DMS79 treated with DMSO at 0.1 percent for 48 hours (cell line): Measurements from ENCODE around the gene FILIP1L.
"Not testable (repeated sequence)": the region's sequence is repeated elsewhere in the genome, so short reads cannot be mapped to it uniquely, and the experiment has no call there.

Experiments
- DNase-seq: peaks from one replicate; lab custom pipeline; 2025; lab: John Stamatoyannopoulos, UW

FILIP1L gene

DNA sequence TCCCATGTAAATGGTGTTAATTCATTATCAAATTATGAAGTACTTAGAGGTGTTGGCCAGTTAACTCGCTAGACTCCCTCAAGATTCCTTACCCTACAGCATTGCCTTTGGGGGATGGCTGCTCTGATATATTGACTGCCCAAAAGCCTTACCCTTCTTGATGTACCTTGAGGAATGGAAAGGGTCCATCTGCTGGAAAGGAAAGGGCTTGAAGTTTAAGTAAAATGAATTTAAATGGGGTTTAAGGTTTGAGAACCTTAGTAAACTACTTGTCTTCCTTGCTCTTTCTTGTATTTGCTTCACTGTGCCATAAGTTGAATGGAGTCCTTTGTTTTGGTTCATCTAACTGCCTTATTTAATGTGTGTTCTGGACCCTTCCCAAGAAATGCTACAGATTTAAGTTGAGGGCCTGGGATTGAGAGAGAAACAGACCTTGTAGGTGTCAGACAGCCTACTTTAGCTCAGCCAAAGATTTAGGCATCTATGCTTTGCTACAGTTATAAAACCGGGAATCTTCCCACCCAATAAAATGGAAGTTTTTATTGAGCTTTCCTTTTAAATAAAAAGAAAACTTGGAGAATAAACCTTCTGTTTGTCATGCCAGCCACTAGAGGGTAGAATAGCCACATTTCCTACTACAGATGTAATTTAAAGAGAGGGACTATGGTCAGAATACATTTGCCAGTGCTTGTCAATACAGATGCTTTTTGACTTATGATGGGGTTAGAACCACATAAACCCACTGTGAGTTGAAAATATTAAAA, 271.3 kb downstream of the FILIP1L start:
- DNase-seq, result peak; percentile 56

DNA sequence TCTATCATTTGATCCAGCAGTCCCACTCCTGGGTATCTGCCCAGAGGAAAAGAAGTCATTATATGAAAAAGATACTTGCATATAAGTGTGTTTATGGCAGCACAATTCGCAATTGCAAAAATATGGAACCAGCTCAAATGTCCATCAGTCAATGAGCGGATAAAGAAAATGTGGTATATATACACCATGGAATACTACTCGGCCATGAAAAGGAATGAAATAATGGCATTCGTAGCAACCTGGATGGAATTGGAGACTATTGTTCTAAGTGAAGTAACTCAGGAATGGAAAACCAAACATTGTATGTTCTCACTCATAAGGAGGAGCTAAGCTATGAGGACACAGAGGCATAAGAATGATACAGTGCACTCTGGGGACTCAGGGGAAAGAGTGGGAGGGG, 272.4 kb downstream of the FILIP1L start:
- not testable (repeated sequence) for DNase-seq

DNA sequence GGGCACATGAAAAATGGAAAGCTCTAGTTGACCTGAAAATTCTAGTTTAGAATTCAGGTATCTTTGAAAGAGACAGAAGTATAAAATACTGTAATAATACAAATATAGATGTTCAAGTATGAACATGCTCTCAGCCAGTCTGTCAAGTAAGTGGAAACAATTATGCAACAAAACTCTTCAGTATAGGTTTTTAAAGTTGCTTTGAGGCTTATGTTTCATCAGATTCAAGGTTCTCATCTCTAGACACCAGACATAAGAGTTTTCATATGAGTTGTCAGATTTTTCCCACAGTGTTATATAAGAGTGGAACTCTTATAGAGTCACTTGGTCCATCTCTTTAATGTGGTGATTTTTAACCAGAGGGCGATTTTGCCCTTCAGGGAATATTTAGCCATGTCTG, 274.7 kb downstream of the FILIP1L start:
- DNase-seq, result no peak

- DNase-seq, result no peak
Measured at GRCh38 chr3:99838755-99839154, 275.5 kb downstream of the FILIP1L start.

DNA sequence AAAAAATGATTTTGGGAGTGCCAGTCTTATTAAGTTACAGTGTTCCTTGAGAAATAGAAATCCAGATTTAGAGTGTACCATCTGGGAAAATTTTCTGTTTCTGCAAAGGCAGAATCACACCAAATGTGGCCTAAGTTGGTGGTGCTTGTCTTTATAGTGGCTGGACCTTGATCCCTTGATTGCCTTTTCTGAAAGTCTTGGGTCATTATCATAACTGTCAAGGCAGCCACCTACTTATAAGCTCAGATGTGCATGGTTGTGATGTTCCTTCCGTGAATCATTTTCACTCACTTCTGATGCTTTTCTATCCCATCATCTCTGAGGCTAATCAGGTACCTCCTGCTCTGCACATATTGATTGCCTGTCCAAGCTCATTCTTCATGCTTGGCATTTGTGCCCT, 276.6 kb downstream of the FILIP1L start:
- DNase-seq, result no peak

- no peak for DNase-seq
Measured at GRCh38 chr3:99836681-99837080, 277.6 kb downstream of the FILIP1L start.

- no peak for DNase-seq
Measured at GRCh38 chr3:99834211-99834957, 279.9 kb downstream of the FILIP1L start.

GRCh38 chr3:99833617-99834205, 280.6 kb downstream of the FILIP1L start:
- DNase-seq, result no peak

- DNase-seq, result no peak
Measured at GRCh38 chr3:99829844-99830243, 284.5 kb downstream of the FILIP1L start.

- no peak for DNase-seq
Measured at GRCh38 chr3:99825004-99825640, 289.2 kb downstream of the FILIP1L start.

GRCh38 chr3:99823723-99824711, 290.3 kb downstream of the FILIP1L start:
- no peak for DNase-seq

DNA sequence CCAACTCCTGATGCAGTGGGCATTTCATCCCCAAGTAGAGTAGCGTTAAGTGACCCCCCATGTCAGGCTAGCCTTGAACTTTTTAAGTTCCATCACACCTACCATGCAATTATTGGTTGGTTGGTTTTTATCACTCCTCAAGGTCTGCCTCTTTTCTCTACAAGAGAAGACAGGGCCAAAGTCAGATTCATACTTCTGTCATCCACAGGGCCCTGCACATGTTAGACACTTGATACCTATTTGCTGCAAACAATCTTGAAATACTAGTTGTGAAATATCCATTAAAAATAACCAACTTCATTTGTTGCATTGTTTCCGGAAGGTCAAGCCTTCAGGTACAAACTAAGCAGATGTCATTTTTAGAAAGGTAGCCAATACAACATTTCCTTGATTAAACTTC, 295.5 kb downstream of the FILIP1L start:
- DNase-seq, result no peak

GRCh38 chr3:99817437-99818240, 296.7 kb downstream of the FILIP1L start, which contains the start of gene CMSS1:
CMSS1 (plus strand) TSS chr3:99817862.
- DNase-seq, result peak; percentile 98

DNA sequence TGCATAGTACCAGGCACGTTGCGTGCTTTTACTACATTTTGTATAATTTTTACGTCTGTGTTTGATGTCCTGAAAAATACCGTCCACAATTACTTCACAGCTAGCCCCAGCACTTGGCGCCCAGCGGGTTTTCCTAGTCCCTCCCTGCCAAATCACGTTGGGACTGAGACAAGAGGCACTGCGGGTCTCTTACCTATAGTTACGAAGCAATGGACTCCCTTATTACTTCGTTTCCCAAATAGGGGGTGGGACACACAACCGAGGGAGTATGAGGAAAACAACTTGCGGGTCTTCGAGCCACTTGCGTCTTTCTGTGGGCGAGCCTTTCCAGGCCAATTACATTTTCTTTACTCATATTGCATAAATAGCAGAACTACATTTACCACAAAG, 297.3 kb downstream of the FILIP1L start:
- DNase-seq, result no peak

GRCh38 chr3:99810403-99810802, 303.9 kb downstream of the FILIP1L start:
- DNase-seq, result no peak

- no peak for DNase-seq
Measured at GRCh38 chr3:99809565-99809964, 304.7 kb downstream of the FILIP1L start.

DNA sequence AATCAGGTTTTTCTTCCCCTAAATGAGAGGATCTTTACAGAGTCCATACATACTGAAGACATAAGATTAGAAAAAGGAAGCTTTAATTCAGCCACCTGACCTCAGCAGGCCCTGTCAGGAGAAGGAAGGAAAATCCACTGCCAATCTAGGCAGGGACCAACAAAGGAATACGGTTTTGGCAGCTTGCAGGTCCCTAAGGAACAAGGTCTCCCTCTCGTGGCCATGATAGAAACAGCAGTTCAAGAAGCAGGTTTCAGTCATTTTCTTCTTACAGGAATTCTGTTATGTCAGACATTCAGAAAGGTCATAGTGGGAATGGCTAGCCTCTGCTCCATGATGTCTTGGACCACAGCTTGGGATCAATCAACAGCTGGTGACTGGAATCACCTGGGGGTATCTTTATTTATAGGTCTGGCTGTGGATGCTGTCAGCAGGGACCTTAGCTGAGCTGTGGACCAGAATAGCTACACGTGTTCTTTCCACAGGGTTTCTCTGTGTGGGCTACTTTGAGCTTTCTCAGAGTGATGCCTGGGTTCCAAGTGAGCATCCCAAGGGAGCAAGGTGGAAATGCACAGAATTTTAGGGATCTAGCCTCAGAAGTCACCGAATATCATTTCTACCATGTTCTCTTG, 306.0 kb downstream of the FILIP1L start:
- DNase-seq, result peak; percentile 5

DNA sequence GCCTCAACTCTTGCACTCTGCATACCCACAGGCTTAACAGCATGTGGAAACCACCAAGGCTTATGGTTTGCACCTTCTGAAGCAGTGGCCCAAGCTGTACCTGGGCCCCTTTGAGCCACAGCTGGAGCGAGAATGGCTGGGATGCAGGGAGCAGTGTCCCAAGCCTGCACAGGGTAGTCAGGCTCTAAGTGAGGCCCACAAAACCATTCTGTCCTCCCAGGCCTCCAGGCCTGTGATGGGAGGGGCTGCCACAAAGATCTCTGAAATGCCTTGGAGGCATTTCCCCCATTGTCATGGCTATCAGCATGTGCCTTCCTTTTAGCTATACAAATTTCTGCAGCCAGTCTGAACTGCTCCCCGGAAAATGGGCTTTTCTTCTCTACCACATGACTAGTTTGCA, 309.1 kb downstream of the FILIP1L start:
- DNase-seq, result no peak

DNA sequence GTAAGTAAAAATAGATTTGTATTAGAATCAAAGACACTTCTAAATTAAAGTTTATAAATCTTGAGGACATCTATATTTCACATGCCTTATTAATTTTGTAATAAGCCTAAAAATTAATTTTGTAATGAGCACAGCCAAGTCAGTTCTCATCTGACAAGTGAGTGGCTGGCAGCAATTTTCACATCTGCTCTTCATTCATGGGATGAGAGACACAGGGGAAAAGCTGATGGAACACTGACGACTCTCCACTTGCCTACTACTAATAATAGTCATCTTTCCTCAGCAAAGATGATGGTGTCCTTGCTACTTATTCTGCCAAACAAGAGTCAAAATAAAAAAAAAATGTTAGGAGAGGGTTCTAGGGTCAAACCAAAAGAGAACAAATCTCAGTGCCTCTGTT, 311.0 kb downstream of the FILIP1L start:
- DNase-seq, result no peak

GRCh38 chr3:99799422-99799821, 314.9 kb downstream of the FILIP1L start:
- no peak for DNase-seq
